H9 (cell line): ENCODE data around the gene RUVBL1. TPM values are rescaled to one million over a fixed set of nuclear protein-coding genes. Genes with fewer than 3 reads are reported as not detected.

Experiments used
- DNase-seq: peaks from one replicate; pipeline ENCODE4 v3.0.0-alpha.2; 2017
- H2AFZ ChIP-seq: one replicate; pipeline ENCODE4 v1.6.1; 2013; ENCODE audit warnings: mild to moderate bottlenecking, low read length, control low read depth, moderate library complexity
- H2AK5ac ChIP-seq: 2 replicates; pipeline ENCODE4 v1.6.1; 2013; ENCODE audit warnings: low read length, control low read depth, mixed read lengths; ENCODE audit not compliant: insufficient read length
- H2BK120ac ChIP-seq: one replicate; pipeline ENCODE4 v1.6.1; 2013; ENCODE audit warnings: low read depth, mild to moderate bottlenecking, low read length, control low read depth, inconsistent platforms; ENCODE audit not compliant: poor library complexity, severe bottlenecking
- H2BK12ac ChIP-seq: 2 replicates; pipeline ENCODE4 v1.6.1; 2013; ENCODE audit warnings: low read length, control low read depth, mixed read lengths, low read depth; ENCODE audit not compliant: insufficient read length
- H2BK15ac ChIP-seq: 2 replicates; pipeline ENCODE4 v1.6.1; 2013; ENCODE audit warnings: low read depth, low read length, control low read depth
- H2BK20ac ChIP-seq: one replicate; pipeline ENCODE4 v1.6.1; 2013; ENCODE audit warnings: low read depth, mild to moderate bottlenecking, low read length, control low read depth, inconsistent platforms; ENCODE audit not compliant: poor library complexity, severe bottlenecking
- H2BK5ac ChIP-seq: 2 replicates; pipeline ENCODE4 v1.6.1; 2013; ENCODE audit warnings: low read length, control low read depth, mixed read lengths; ENCODE audit not compliant: insufficient read length
- H3K14ac ChIP-seq: 2 replicates; pipeline ENCODE4 v1.6.1; 2013; ENCODE audit warnings: low read length, control low read depth; ENCODE audit not compliant: insufficient read depth
- H3K18ac ChIP-seq: 2 replicates; pipeline ENCODE4 v1.6.1; 2013; ENCODE audit warnings: low read depth, mild to moderate bottlenecking, mixed read lengths, low read length, control low read depth; ENCODE audit not compliant: insufficient read length
- H3K23ac ChIP-seq: 2 replicates; pipeline ENCODE4 v1.6.1; 2013; ENCODE audit warnings: low read length, control low read depth, mixed read lengths, low read depth; ENCODE audit not compliant: insufficient read length
- H3K23me2 ChIP-seq: 2 replicates; pipeline ENCODE4 v1.6.1; 2013; ENCODE audit warnings: low read depth, mild to moderate bottlenecking, mixed read lengths, low read length, control low read depth; ENCODE audit not compliant: insufficient read length, poor library complexity, severe bottlenecking
- H3K27ac ChIP-seq: 2 replicates; pipeline ENCODE4 v1.5.1; 2013; ENCODE audit warnings: low read length, control low read depth, mixed read lengths, low read depth; ENCODE audit not compliant: insufficient read length
- H3K27me3 ChIP-seq: 2 replicates; pipeline ENCODE4 v1.6.1; 2013; ENCODE audit warnings: low read length, control low read depth, inconsistent platforms; ENCODE audit not compliant: insufficient read depth
- H3K4ac ChIP-seq: 2 replicates; pipeline ENCODE4 v1.6.1; 2013; ENCODE audit warnings: low read depth, mild to moderate bottlenecking, control low read depth, inconsistent platforms, low read length, moderate library complexity
- H3K4me1 ChIP-seq: 2 replicates; pipeline ENCODE4 v1.6.1; 2013; ENCODE audit warnings: low read length, control low read depth, inconsistent platforms; ENCODE audit not compliant: insufficient read depth
- H3K4me2 ChIP-seq: 2 replicates; pipeline ENCODE4 v1.6.1; 2013; ENCODE audit warnings: low read length, control low read depth, mixed read lengths; ENCODE audit not compliant: insufficient read length, insufficient read depth
- H3K56ac ChIP-seq: 2 replicates; pipeline ENCODE4 v1.6.1; 2013; ENCODE audit warnings: low read depth, mild to moderate bottlenecking, mixed read lengths, low read length, control low read depth; ENCODE audit not compliant: insufficient read length
- H3K79me1 ChIP-seq: 2 replicates; pipeline ENCODE4 v1.6.1; 2013; ENCODE audit warnings: low read depth, mild to moderate bottlenecking, moderate library complexity, low read length, control low read depth, inconsistent platforms; ENCODE audit not compliant: insufficient read depth, poor library complexity, severe bottlenecking
- H3K79me2 ChIP-seq: 2 replicates; pipeline ENCODE4 v1.6.1; 2013; ENCODE audit warnings: low read length, control low read depth, inconsistent platforms; ENCODE audit not compliant: insufficient read depth
- H3K9ac ChIP-seq: 2 replicates; pipeline ENCODE4 v1.6.1; 2013; ENCODE audit warnings: low read length, control low read depth, mixed read lengths; ENCODE audit not compliant: insufficient read length; ENCODE audit errors: extremely low read depth
- H3K9me3 ChIP-seq: one replicate; pipeline ENCODE4 v1.6.1; 2013; ENCODE audit warnings: low read depth, low read length, inconsistent platforms; ENCODE audit not compliant: control insufficient read depth
- H3T11ph ChIP-seq: one replicate; pipeline ENCODE4 v1.6.1; 2013; ENCODE audit warnings: mild to moderate bottlenecking, low read length, control low read depth, inconsistent platforms
- H4K20me1 ChIP-seq: one replicate; pipeline ENCODE4 v1.6.1; 2013; ENCODE audit not compliant: control insufficient read depth, insufficient read length, insufficient read depth
- H4K5ac ChIP-seq: 2 replicates; pipeline ENCODE4 v1.6.1; 2013; ENCODE audit warnings: low read depth, mild to moderate bottlenecking, mixed read lengths, low read length, control low read depth; ENCODE audit not compliant: insufficient read length
- H4K8ac ChIP-seq: replicated peaks from 2 replicates; pipeline ENCODE4 v1.6.1; 2013; ENCODE audit warnings: low read length, control low read depth, mixed read lengths, low read depth; ENCODE audit not compliant: insufficient read length
- H4K91ac ChIP-seq: 2 replicates; pipeline ENCODE4 v1.6.1; 2013; ENCODE audit warnings: low read depth, mild to moderate bottlenecking, moderate library complexity, mixed read lengths, low read length, control low read depth; ENCODE audit not compliant: insufficient read length
- H3K27ac Mint-ChIP-seq, 3 experiments: 2 replicates in 2 of 3; 3 replicates in 1 of 3; pipeline ENCODE4 v1.8.0; 2020 to 2021; ENCODE audit warnings: mixed read lengths in 3 of 3, mild to moderate bottlenecking in 1 of 3, moderate library complexity in 1 of 3
- H3K27me3 Mint-ChIP-seq: 2 replicates; pipeline ENCODE4 v1.8.0; 2021; ENCODE audit warnings: low read depth, mild to moderate bottlenecking, moderate library complexity, mixed read lengths
- H3K36me3 Mint-ChIP-seq, 3 experiments: 2 replicates in 2 of 3; 3 replicates in 1 of 3; pipeline ENCODE4 v1.8.0; 2020 to 2021; ENCODE audit warnings: low read depth in 3 of 3, mixed read lengths in 3 of 3; ENCODE audit not compliant: insufficient read depth in 1 of 3
- H3K4me1 Mint-ChIP-seq, 2 experiments: 2 replicates each; pipeline ENCODE4 v1.8.0; 2020; ENCODE audit warnings: mixed read lengths in 2 of 2
- H3K4me3 Mint-ChIP-seq, 2 experiments: 2 replicates in 1 of 2; 3 replicates in 1 of 2; pipeline ENCODE4 v1.8.0; 2020 to 2021; ENCODE audit warnings: mild to moderate bottlenecking in 2 of 2, mixed read lengths in 2 of 2, moderate library complexity in 1 of 2
- H3K9me3 Mint-ChIP-seq, 2 experiments: 2 replicates in 1 of 2; 3 replicates in 1 of 2; pipeline ENCODE4 v1.8.0; 2020; ENCODE audit warnings: mild to moderate bottlenecking in 2 of 2, mixed read lengths in 2 of 2, moderate library complexity in 1 of 2
- CTCF ChIP-seq: fragments of 200-600 bp; sonication (generic); conservative IDR thresholded peaks from 3 replicates; pipeline ENCODE4 v1.8.0; 2021; ENCODE audit warnings: antibody characterized with exemption, mild to moderate bottlenecking
- WGBS: extraction: QIAGEN DNeasy Blood & Tissue Kit; methylation state at CpG from one replicate; pipeline ENCODE4 v1.1.7; 2013; ENCODE audit warnings: missing lambda C conversion rate, low lambda C conversion rate, mixed read lengths; ENCODE audit not compliant: insufficient read length; ENCODE audit errors: extremely low coverage; 5-methylcytosine and 5-hydroxymethylcytosine counted together
- total RNA-seq: library from RNA; stranded (reverse); gene quantifications from 2 replicates; pipeline ENCODE4 v1.2.1, GENCODE V29; 2021

RUVBL1 gene
- total RNA-seq, 1 experiment from 2014 or later: 99.6 TPM

- no peak overlapping the region for H3K23ac ChIP-seq
- no peak overlapping the region for H2AFZ ChIP-seq
- Mint-ChIP-seq H3K27me3 (no peaks in the 10 kb centered on the region), H3K36me3 (peaks cover 31 to 73% (median 65%) of the 10 kb centered on the region in 3 experiments), H3K4me1 (peaks cover 3 to 9% of the 10 kb centered on the region in 2 experiments; a peak in 1 of 4 replicates), H3K9me3 (no peaks in the 10 kb centered on the region), H3K4me3 (no peak overlapping the region), H3K27ac (peak overlapping the region in 2 of 3 experiments; percentile 28 to 80; a peak in 2 of 7 replicates)
- DNase-seq: no peak
- no peak for TF ChIP-seq CTCF
- peaks cover 3% of the 10 kb centered on the region for H3K79me1 ChIP-seq
- no peak overlapping the region for H3K27ac ChIP-seq
- H3K4ac ChIP-seq: no peak overlapping the region
- H2BK15ac ChIP-seq: no peak overlapping the region
- H4K91ac ChIP-seq: no peak overlapping the region
- H2BK5ac ChIP-seq: no peak overlapping the region
- no peak overlapping the region for H2BK20ac ChIP-seq
- no peak overlapping the region for H3K56ac ChIP-seq
- no peaks in the 10 kb centered on the region for H4K20me1 ChIP-seq
- no peak overlapping the region for H2BK12ac ChIP-seq
- no peak overlapping the region for H3K9ac ChIP-seq
- no peak overlapping the region for H4K8ac ChIP-seq
- H3K79me2 ChIP-seq: 0 out of 2 replicates have a peak, but pooled peaks cover 2% of the 10 kb centered on the region
- H3K4me2 ChIP-seq: no peak overlapping the region
- no peak overlapping the region for H2BK120ac ChIP-seq
- H3K18ac ChIP-seq: no peak overlapping the region
- no peak overlapping the region for H4K5ac ChIP-seq
- no peak overlapping the region for H3T11ph ChIP-seq
- H3K4me1 ChIP-seq: no peaks in the 10 kb centered on the region
- no peaks in the 10 kb centered on the region for H3K27me3 ChIP-seq
- no CpG with 5 or more reads among the region's 7 CpGs for WGBS
- H3K9me3 ChIP-seq: no peaks in the 10 kb centered on the region
- H3K14ac ChIP-seq: no peak overlapping the region
- H2AK5ac ChIP-seq: no peak overlapping the region
- no peaks in the 10 kb centered on the region for H3K23me2 ChIP-seq
Observed at GRCh38 chr3:128112357-128112968, 11.1 kb downstream of the RUVBL1 start.
